Measurements from ENCODE around the gene JAG1.

The JAG1 gene

GRCh38 chr20:10669843-10670446, 3.9 kb downstream of the JAG1 start:
- TF ChIP-seq CTCF (IDR thresholded peaks at IDR 0.05; ENCODE audit: low read depth, low read length, missing control alignments): no peak
- no peak for DNase-seq (ENCODE audit: extremely low read depth, low read depth)
- no peak overlapping the region for H3K4me3 ChIP-seq (replicated peaks; ENCODE audit: low read depth, low read length)

GRCh38 chr20:10668677-10669368, 5.0 kb downstream of the JAG1 start:
- no peak overlapping the region for H3K4me3 ChIP-seq (replicated peaks; ENCODE audit: low read depth, low read length)
- TF ChIP-seq CTCF (IDR thresholded peaks at IDR 0.05; ENCODE audit: low read depth, low read length, missing control alignments): no peak
- no peak for DNase-seq (ENCODE audit: extremely low read depth, low read depth)

GRCh38 chr20:10667560-10668167, 6.1 kb downstream of the JAG1 start:
- DNase-seq (ENCODE audit: extremely low read depth, low read depth): no peak
- H3K4me3 ChIP-seq (replicated peaks; ENCODE audit: low read depth, low read length): no peak overlapping the region
- no peak for TF ChIP-seq CTCF (IDR thresholded peaks at IDR 0.05; ENCODE audit: low read depth, low read length, missing control alignments)

- TF ChIP-seq CTCF (IDR thresholded peaks at IDR 0.05; ENCODE audit: low read depth, low read length, missing control alignments): no peak
- no peak overlapping the region for H3K4me3 ChIP-seq (replicated peaks; ENCODE audit: low read depth, low read length)
- no peak for DNase-seq (ENCODE audit: extremely low read depth, low read depth)
Measured at GRCh38 chr20:10667077-10667401, 6.8 kb downstream of the JAG1 start.

GRCh38 chr20:10666221-10667076, 7.3 kb downstream of the JAG1 start:
- no peak for TF ChIP-seq CTCF (IDR thresholded peaks at IDR 0.05; ENCODE audit: low read depth, low read length, missing control alignments)
- DNase-seq (ENCODE audit: extremely low read depth, low read depth): no peak
- H3K4me3 ChIP-seq (replicated peaks; ENCODE audit: low read depth, low read length): no peak overlapping the region

GRCh38 chr20:10665791-10666190, 8.0 kb downstream of the JAG1 start:
- TF ChIP-seq CTCF (IDR thresholded peaks at IDR 0.05; ENCODE audit: low read depth, low read length, missing control alignments): no peak
- DNase-seq (ENCODE audit: extremely low read depth, low read depth): no peak
- no peak overlapping the region for H3K4me3 ChIP-seq (replicated peaks; ENCODE audit: low read depth, low read length)
